GM12878 (cell line): Measurements from ENCODE around the gene NKX2-2. TPM values are rescaled to one million over a fixed set of nuclear protein-coding genes. Genes with fewer than 3 reads are reported as not detected.

Experiments
- ATAC-seq: fragments of 200-7000 bp; cut with Tn5 transposase; 3 replicates; pipeline ENCODE4 v1.9.1; 2020; ENCODE audit warnings: mild to moderate bottlenecking, moderate library complexity
- BruUV-seq: library from RNA; stranded (reverse); fragments of 400-500 nt; replicated peaks from 2 replicates; lab custom pipeline; 2021; lab: Mats Ljungman, UMichigan
- CTCF ChIA-PET: fragments of 300-600 bp; sonication (Branson Sonifier 250); formaldehyde crosslinking; extraction: SDS; loops from one replicate; lab custom pipeline; 2021; ENCODE audit warnings: inconsistent platforms; lab: Yijun Ruan, JAX
- POLR2A ChIA-PET: fragments of 350-600 bp; formaldehyde crosslinking; extraction: SDS; loops from one replicate; lab custom pipeline; 2021; ENCODE audit warnings: inconsistent platforms; lab: Charles Lee
- RAD21 ChIA-PET: fragments of 300-600 bp; sonication (Branson Sonifier 250); formaldehyde crosslinking; loops from one replicate; lab custom pipeline; 2023; ENCODE audit warnings: antibody characterized with exemption; ENCODE audit not compliant: unreplicated experiment; lab: Charles Lee
- SMC1A ChIA-PET: fragments of 300-600 bp; sonication (Branson Sonifier 250); formaldehyde crosslinking; loops from one replicate; lab custom pipeline; 2023; ENCODE audit not compliant: unreplicated experiment, uncharacterized antibody; lab: Charles Lee
- DNase-seq: peaks from one replicate; pipeline ENCODE4 v3.0.0-alpha.2; 2011; ENCODE audit warnings: low read depth, low spot score
- FAIRE-seq: peaks from 3 replicates; lab custom pipeline; 2011; peaks lifted over from hg19 to GRCh38; lab: Jason Lieb, UNC
- H2AFZ ChIP-seq: 2 replicates; pipeline ENCODE4 v1.6.0; 2011; ENCODE audit warnings: low read depth, low read length, control low read depth; ENCODE audit not compliant: control insufficient read depth
- H3K27ac ChIP-seq: 2 replicates; pipeline ENCODE4 v1.5.1; 2011; ENCODE audit warnings: control low read depth; ENCODE audit not compliant: control insufficient read depth, insufficient read depth
- H3K27me3 ChIP-seq, 2 experiments: replicated peaks in 1 of 2; 2 replicates each; pipeline versions ENCODE4 v1.6.0 to v1.6.1; 2011; ENCODE audit warnings: low read length in 1 of 2; ENCODE audit not compliant: control insufficient read depth in 2 of 2, insufficient read depth in 2 of 2
- H3K36me3 ChIP-seq, 2 experiments: 2 replicates each; pipeline ENCODE4 v1.5.1; 2011; ENCODE audit warnings: low read length in 1 of 2; ENCODE audit not compliant: control insufficient read depth in 2 of 2, insufficient read depth in 2 of 2
- H3K4me1 ChIP-seq: 2 replicates; pipeline ENCODE4 v1.6.1; 2011; ENCODE audit warnings: mild to moderate bottlenecking, low read length, moderate library complexity, mixed read lengths; ENCODE audit not compliant: control insufficient read depth, insufficient read depth
- H3K4me2 ChIP-seq: 2 replicates; pipeline ENCODE4 v1.6.0; 2011; ENCODE audit warnings: control low read depth; ENCODE audit not compliant: control insufficient read depth, insufficient read depth
- H3K4me3 ChIP-seq: fragments of 200-600 bp; sonication (generic); 2 replicates; pipeline ENCODE4 v1.5.1; 2016
- H3K79me2 ChIP-seq: 2 replicates; pipeline ENCODE4 v1.6.0; 2011; ENCODE audit warnings: low read length; ENCODE audit not compliant: control insufficient read depth, insufficient read depth
- H3K9ac ChIP-seq: 2 replicates; pipeline ENCODE4 v1.8.0; 2011; ENCODE audit warnings: low read length, control low read depth, mixed read lengths; ENCODE audit not compliant: control insufficient read depth, insufficient read depth
- H3K9me3 ChIP-seq: replicated peaks from 3 replicates; pipeline ENCODE4 v1.5.1; 2011; ENCODE audit warnings: mild to moderate bottlenecking, low read length; ENCODE audit not compliant: control insufficient read depth, insufficient read depth
- H4K20me1 ChIP-seq: 2 replicates; pipeline ENCODE4 v1.6.0; 2011; ENCODE audit not compliant: control insufficient read depth, insufficient read depth
- ATF2 ChIP-seq: IDR thresholded peaks from 2 replicates; pipeline ENCODE4 v1.6.1; 2012; ENCODE audit warnings: low read length, inconsistent platforms
- ATF3 ChIP-seq: IDR thresholded peaks from 2 replicates; pipeline ENCODE4 v1.6.1; 2011; ENCODE audit warnings: low read depth, mild to moderate bottlenecking, low read length, moderate library complexity, borderline replicate concordance; ENCODE audit errors: extremely low read depth
- BMI1 ChIP-seq: fragments of 450-650 bp; IDR thresholded peaks from 2 replicates; pipeline ENCODE4 v1.6.1; 2016; ENCODE audit warnings: mild to moderate bottlenecking, moderate library complexity, borderline replicate concordance
- CBFB ChIP-seq: IDR thresholded peaks from 2 replicates; pipeline ENCODE4 v1.6.1; 2016; ENCODE audit warnings: antibody characterized with exemption, low read depth
- CTCF ChIP-seq, 3 experiments: IDR thresholded peaks in 2 of 3; conservative IDR thresholded peaks in 1 of 3; 2 replicates each; pipeline ENCODE4 v1.5.1; 2011; ENCODE audit warnings: low read depth in 3 of 3, low read length in 3 of 3, mild to moderate bottlenecking in 3 of 3, control low read depth in 2 of 3, moderate library complexity in 2 of 3, inconsistent platforms in 1 of 3, mixed read lengths in 1 of 3; ENCODE audit not compliant: control insufficient read depth in 2 of 3, insufficient read depth in 1 of 3; ENCODE audit errors: extremely low read depth in 1 of 3
- HDAC6 ChIP-seq: fragments of 200-600 bp; sonication (generic); IDR thresholded peaks from one replicate; pipeline ENCODE4 v1.8.0; 2017; ENCODE audit warnings: antibody characterized with exemption; ENCODE audit not compliant: unreplicated experiment
- JUND ChIP-seq: IDR thresholded peaks from 2 replicates; pipeline ENCODE4 v1.6.1; 2012; ENCODE audit warnings: low read depth, mild to moderate bottlenecking, low read length, improper control_type of control experiment, moderate library complexity
- KDM1A ChIP-seq: fragments of 200-600 bp; sonication (generic); IDR thresholded peaks from 2 replicates; pipeline ENCODE4 v1.6.1; 2016; ENCODE audit warnings: borderline replicate concordance
- LARP7 ChIP-seq: fragments of 450-650 bp; IDR thresholded peaks from 2 replicates; pipeline ENCODE4 v1.6.1; 2017; ENCODE audit warnings: mild to moderate bottlenecking
- MEF2B ChIP-seq: fragments of 450-650 bp; IDR thresholded peaks from 2 replicates; pipeline ENCODE4 v1.6.1; 2018; ENCODE audit warnings: mild to moderate bottlenecking, moderate library complexity; ENCODE audit not compliant: partially characterized antibody, poor library complexity, severe bottlenecking
- NFXL1 ChIP-seq: fragments of 450-650 bp; IDR thresholded peaks from 2 replicates; pipeline ENCODE4 v1.6.1; 2017; ENCODE audit warnings: antibody characterized with exemption, mild to moderate bottlenecking, borderline replicate concordance
- PAX5 ChIP-seq: IDR thresholded peaks from 2 replicates; pipeline ENCODE4 v1.6.1; 2011; ENCODE audit warnings: low read depth, low read length, borderline replicate concordance
- PBX3 ChIP-seq: IDR thresholded peaks from 2 replicates; pipeline ENCODE4 v1.6.1; 2011; ENCODE audit warnings: mild to moderate bottlenecking, low read depth, low read length, moderate library complexity; ENCODE audit not compliant: insufficient replicate concordance
- POU2F2 ChIP-seq: IDR thresholded peaks from 3 replicates; pipeline ENCODE4 v1.6.1; 2011; ENCODE audit warnings: low read depth, mild to moderate bottlenecking, low read length, borderline replicate concordance
- RBBP5 ChIP-seq: fragments of 200-600 bp; sonication (generic); conservative IDR thresholded peaks from 2 replicates; pipeline ENCODE4 v1.6.1; 2016
- SRF ChIP-seq, 2 experiments: IDR thresholded peaks; 2 replicates each; pipeline ENCODE4 v1.6.1; 2011; ENCODE audit warnings: low read depth in 2 of 2, low read length in 2 of 2, mild to moderate bottlenecking in 1 of 2, moderate library complexity in 1 of 2
- SUPT20H ChIP-seq: IDR thresholded peaks from 2 replicates; pipeline ENCODE4 v1.6.1; 2011; ENCODE audit warnings: low read depth, mild to moderate bottlenecking, low read length, moderate library complexity, borderline replicate concordance; ENCODE audit not compliant: control insufficient read depth
- TCF7 ChIP-seq: IDR thresholded peaks from 2 replicates; pipeline ENCODE4 v1.6.1; 2014; ENCODE audit warnings: antibody characterized with exemption, borderline replicate concordance
- ZNF622 ChIP-seq: fragments of 450-650 bp; IDR thresholded peaks from 2 replicates; pipeline ENCODE4 v1.6.1; 2017; ENCODE audit warnings: mild to moderate bottlenecking, inconsistent platforms
- WGBS: methylation state at CpG from one replicate; pipeline ENCODE4 v1.1.6; 2016; ENCODE audit warnings: low lambda C conversion rate; ENCODE audit not compliant: insufficient replicate concordance, insufficient coverage; ENCODE audit errors: missing lambda C conversion rate; 5-methylcytosine and 5-hydroxymethylcytosine counted together
- in situ Hi-C: fragments of 300-500 bp; cut with MboI; formaldehyde crosslinking; loops from 9 replicates; pipeline ENCODE4 v1.14.3; 2018; ENCODE audit warnings: mixed read lengths
- intact Hi-C: fragments of 100-400 bp; cut with micrococcal nuclease; formaldehyde crosslinking; loops from one replicate; pipeline ENCODE4 v1.14.2; 2022; ENCODE audit not compliant: unreplicated experiment
- polyA plus RNA-seq, 11 experiments: library from polyadenylated mRNA; depleted of rRNA in 4 of 11; unstranded in 6 of 11; stranded (reverse) in 5 of 11; fragments of >200 nt; fragmentation: Nextera tagmentation in 4 of 11; fragmentation: Illumina TruSeq in 1 of 11; extraction: Ambion mirVana in 4 of 11; extraction: Trizol in 1 of 11; gene quantifications; 1 replicate in 1 of 11; 2 replicates in 10 of 11; pipeline versions ENCODE4 v1.2.1 to v1.2.3, GENCODE V29; 2011 to 2016; ENCODE audit warnings: inconsistent platforms in 2 of 11, missing spikeins in 2 of 11, low read depth in 1 of 11
- total RNA-seq, 4 experiments: library from RNA; depleted of rRNA in 3 of 4; stranded (reverse); fragments of >200 nt in 3 of 4; fragmentation: Illumina TruSeq in 1 of 4; extraction: Trizol in 1 of 4; gene quantifications; 2 replicates each; pipeline versions ENCODE4 v1.2.1 to v1.2.3, GENCODE V29; 2013 to 2021

Gene NKX2-2
- total and polyA plus RNA-seq, 10 of the 15 experiments (the other 5 are each of a cell fraction or from before 2014, with no cell fraction given), result not detected

- Histone ChIP-seq H3K4me2 (no peak overlapping the region), H3K79me2 (no peaks in the 10 kb centered on the region), H3K27ac (no peak overlapping the region), H3K4me1 (peaks cover 9% of the 10 kb centered on the region), H3K4me3 (no peak overlapping the region), H4K20me1 (no peaks in the 10 kb centered on the region), H3K27me3 (no peaks in the 10 kb centered on the region; a peak in 3 of 4 replicates), H2AFZ (no peak overlapping the region), H3K36me3 (no peaks in the 10 kb centered on the region), H3K9ac (no peak overlapping the region), H3K9me3 (no peaks in the 10 kb centered on the region)
- DNase-seq (no peak), FAIRE-seq (no peak), ATAC-seq (no peak)
- intact Hi-C loops, result no loop called here
- in situ Hi-C loops, result no loop called here
- ChIA-PET SMC1A (interaction anchor here (2.1 kb wide), 1 partner anchor 263 kb away, joined by 11 read pairs; no protein-coding TSS in a partner anchor), CTCF (interaction anchor here (4.5 kb wide), 1 partner anchor 263 kb away, joined by 27 read pairs; no protein-coding TSS in a partner anchor), RAD21 (no interaction called here), POLR2A (no interaction called here)
- 65% methylated on average over 4 of the region's 4 CpGs for WGBS
- no TSS peak for BruUV-seq
- TF ChIP-seq JUND (no peak), NFXL1 (no peak), ATF2 (no peak), SUPT20H (no peak), CTCF (IDR thresholded peaks at IDR 0.05 in 2 of 3, conservative IDR thresholded peaks at IDR 0.05 in 1 of 3; ENCODE audit: control insufficient read depth in 2 of 3, extremely low read depth in 1 of 3, insufficient read depth in 1 of 3, low read depth in 3 of 3, low read length in 3 of 3) (no peak), TCF7 (no peak), ATF3 (no peak), SRF (IDR thresholded peaks at IDR 0.05; ENCODE audit: low read depth in 2 of 2, low read length in 2 of 2) (no peak), PBX3 (no peak), HDAC6 (no peak), ZNF622 (no peak), POU2F2 (no peak), LARP7 (no peak), MEF2B (no peak), CBFB (no peak), KDM1A (no peak), RBBP5 (no peak), PAX5 (no peak), BMI1 (no peak)
Observed at GRCh38 chr20:21498635-21499034, 15.2 kb downstream of the NKX2-2 start.
